ENCODE data around the gene PCCB. TPM values are rescaled to one million over a fixed set of nuclear protein-coding genes. Genes with fewer than 3 reads are reported as not detected.

Gene PCCB
- total and polyA plus RNA-seq, 2 of the 8 experiments (the other 6 are each of a cell fraction or from before 2014, with no cell fraction given) = 56.7 to 84.4 TPM

DNA sequence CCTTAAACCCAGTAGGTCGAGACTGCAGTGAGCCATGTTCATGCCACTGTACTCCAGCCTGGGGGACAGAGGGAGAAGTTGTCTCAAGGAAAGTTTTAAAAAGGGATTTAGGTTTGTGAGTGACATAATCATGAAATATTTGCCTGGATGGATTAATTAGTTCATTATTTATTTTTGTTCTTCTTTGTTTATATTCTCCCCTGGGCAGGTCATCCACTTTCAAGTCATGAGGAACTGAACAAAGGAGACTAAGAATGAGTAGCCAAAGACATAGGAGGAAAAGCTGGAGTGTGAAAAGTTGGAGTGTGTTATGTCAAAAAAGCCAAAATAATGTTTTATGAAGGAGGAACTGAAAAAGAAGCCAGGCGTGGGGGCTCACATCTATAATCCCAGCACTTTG is 17.7 kb upstream of the PCCB start:
- no peak overlapping the region for H2AFZ ChIP-seq (ENCODE audit: low read length)
- H3K4me2 ChIP-seq (ENCODE audit: insufficient read depth in 1 of 2, low read depth in 2 of 2, low read length in 2 of 2) = no peak overlapping the region
- H3K23me2 ChIP-seq (ENCODE audit: low read depth, low read length) = no peaks in the 10 kb centered on the region; the same call in 1 of the 2 replicates
- 88% methylated on average over 2 of the region's 2 CpGs; no CpG with 5 or more reads in 1 of the 2 experiments for WGBS, 2 experiments (ENCODE audit: extremely low coverage in 1 of 2, insufficient coverage in 1 of 2, insufficient read length in 1 of 2, insufficient replicate concordance in 2 of 2, low coverage in 1 of 2, low lambda C conversion rate in 2 of 2, missing lambda C conversion rate in 1 of 2)
- TF ChIP-seq HDAC2 (IDR thresholded peaks at IDR 0.05; ENCODE audit: borderline replicate concordance in 1 of 2, low read depth in 2 of 2, low read length in 2 of 2) = no peak
- TF ChIP-seq, protein P1, sequence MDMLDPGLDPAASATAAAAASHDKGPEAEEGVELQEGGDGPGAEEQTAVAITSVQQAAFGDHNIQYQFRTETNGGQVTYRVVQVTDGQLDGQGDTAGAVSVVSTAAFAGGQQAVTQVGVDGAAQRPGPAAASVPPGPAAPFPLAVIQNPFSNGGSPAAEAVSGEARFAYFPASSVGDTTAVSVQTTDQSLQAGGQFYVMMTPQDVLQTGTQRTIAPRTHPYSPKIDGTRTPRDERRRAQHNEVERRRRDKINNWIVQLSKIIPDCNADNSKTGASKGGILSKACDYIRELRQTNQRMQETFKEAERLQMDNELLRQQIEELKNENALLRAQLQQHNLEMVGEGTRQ (IDR thresholded peaks at IDR 0.05; ENCODE audit: low read length) = no peak
- no peak overlapping the region for H2BK5ac ChIP-seq (ENCODE audit: low read depth, low read length)
- no peaks in the 10 kb centered on the region for H4K20me1 ChIP-seq (replicated peaks in 1 of 2; ENCODE audit: control insufficient read depth in 1 of 2, insufficient read depth in 2 of 2, low read length in 2 of 2)
- H3K14ac ChIP-seq (ENCODE audit: insufficient read length) = no peak overlapping the region
- peaks cover 0 to 6% (median 2%) of the 10 kb centered on the region in 4 experiments; a peak in 4 of 7 replicates for H3K27me3 ChIP-seq (replicated peaks in 1 of 4; ENCODE audit: control insufficient read depth in 3 of 4, extremely low read depth in 1 of 4, insufficient read depth in 3 of 4, low read length in 3 of 4)
- H3K4me3 ChIP-seq (ENCODE audit: extremely low read depth in 1 of 4, insufficient read depth in 2 of 4, low read depth in 3 of 4, low read length in 4 of 4) = no peak overlapping the region
- no peak overlapping the region for H2BK120ac ChIP-seq (replicated peaks; ENCODE audit: low read depth, low read length)
- H3K79me2 ChIP-seq (ENCODE audit: control insufficient read depth in 1 of 2, insufficient read depth in 2 of 2, low read length in 2 of 2) = no peaks in the 10 kb centered on the region
- no peaks in the 10 kb centered on the region; a peak in 1 of 4 replicates for H3K9me3 ChIP-seq (ENCODE audit: insufficient read depth in 2 of 2, low read depth in 1 of 2, low read length in 1 of 2)
- no peak overlapping the region for H2BK15ac ChIP-seq (ENCODE audit: low read length)
- no peak overlapping the region for H2AK5ac ChIP-seq (ENCODE audit: low read depth, low read length)
- no peaks in the 10 kb centered on the region for H3K79me1 ChIP-seq (ENCODE audit: low read depth, low read length)
- no peak overlapping the region for H2BK20ac ChIP-seq (ENCODE audit: low read length)
- no peak overlapping the region for H3K18ac ChIP-seq (ENCODE audit: extremely low read depth, low read length)
- no peak for DNase-seq (ENCODE audit: low read depth in 1 of 2, low spot score in 2 of 2)
- H4K91ac ChIP-seq (replicated peaks; ENCODE audit: insufficient read length, low read length) = no peak overlapping the region
- no peak overlapping the region for H2BK12ac ChIP-seq (ENCODE audit: low read depth, low read length)
- POLR2A ChIA-PET (ENCODE audit: partially characterized antibody) = interaction anchor here (0.6 to 2.3 kb wide), 4 partner anchors 22 to 36 kb away, joined by 3 to 10 read pairs (median 4); partner anchors contain the start of gene MSL2
- H3K23ac ChIP-seq (ENCODE audit: insufficient read length) = no peak overlapping the region
- no peak overlapping the region for H4K8ac ChIP-seq (ENCODE audit: extremely low read depth, insufficient read depth, low read length)
- H3K27ac ChIP-seq (ENCODE audit: low read depth, low read length) = no peak overlapping the region
- H3K4ac ChIP-seq (replicated peaks; ENCODE audit: insufficient read length, low read depth, low read length) = no peak overlapping the region
- no peak overlapping the region for H3K9ac ChIP-seq (replicated peaks in 1 of 4; ENCODE audit: extremely low read depth in 1 of 4, low read depth in 3 of 4, low read length in 3 of 4)
- no peak overlapping the region for H4K5ac ChIP-seq (ENCODE audit: insufficient read length, low read depth, low read length)
- H3K4me1 ChIP-seq (replicated peaks in 1 of 4; ENCODE audit: control insufficient read depth in 3 of 4, insufficient read depth in 4 of 4, low read length in 3 of 4) = peaks cover 0 to 6% (median 3%) of the 10 kb centered on the region in 4 experiments; a peak in 3 of 7 replicates
- H3K56ac ChIP-seq (replicated peaks; ENCODE audit: insufficient read length, low read depth, low read length) = no peak overlapping the region
- no peaks in the 10 kb centered on the region for H3K36me3 ChIP-seq (ENCODE audit: control insufficient read depth in 2 of 4, insufficient read depth in 4 of 4, low read length in 3 of 4)
- no peak for FAIRE-seq
- CTCF ChIA-PET (ENCODE audit: partially characterized antibody) = interaction anchor here (0.6 to 0.7 kb wide), 4 partner anchors 77 to 1711 kb away, joined by 3 to 4 read pairs (median 4); no protein-coding TSS in a partner anchor
